ENCODE data around the gene JAZF1.

GRCh38 chr7:27861747-27862146 is 318.8 kb downstream of the JAZF1 start:
- TF ChIP-seq CTCF (conservative IDR thresholded peaks at IDR 0.05; ENCODE audit: low read depth, low read length) (no peak), CEBPB (IDR thresholded peaks at IDR 0.05; ENCODE audit: low read depth, low read length) (no peak), SMC3 (IDR thresholded peaks at IDR 0.05; ENCODE audit: low read depth, low read length) (no peak), FOS (IDR thresholded peaks at IDR 0.05; ENCODE audit: low read depth, low read length) (no peak), POLR2A (IDR thresholded peaks at IDR 0.05; ENCODE audit: low read depth, low read length) (no peak), USF2 (IDR thresholded peaks at IDR 0.05; ENCODE audit: low read depth, low read length) (no peak), MAZ (IDR thresholded peaks at IDR 0.05; ENCODE audit: borderline replicate concordance, low read depth, low read length) (no peak), MAFK (IDR thresholded peaks at IDR 0.05; ENCODE audit: low read depth, low read length) (no peak), CHD1 (IDR thresholded peaks at IDR 0.05; ENCODE audit: low read depth, low read length) (no peak), MXI1 (IDR thresholded peaks at IDR 0.05; ENCODE audit: borderline replicate concordance, low read depth, low read length) (no peak), RCOR1 (IDR thresholded peaks at IDR 0.05; ENCODE audit: insufficient replicate concordance, low read length) (no peak)
- TF ChIP-seq, protein P1, sequence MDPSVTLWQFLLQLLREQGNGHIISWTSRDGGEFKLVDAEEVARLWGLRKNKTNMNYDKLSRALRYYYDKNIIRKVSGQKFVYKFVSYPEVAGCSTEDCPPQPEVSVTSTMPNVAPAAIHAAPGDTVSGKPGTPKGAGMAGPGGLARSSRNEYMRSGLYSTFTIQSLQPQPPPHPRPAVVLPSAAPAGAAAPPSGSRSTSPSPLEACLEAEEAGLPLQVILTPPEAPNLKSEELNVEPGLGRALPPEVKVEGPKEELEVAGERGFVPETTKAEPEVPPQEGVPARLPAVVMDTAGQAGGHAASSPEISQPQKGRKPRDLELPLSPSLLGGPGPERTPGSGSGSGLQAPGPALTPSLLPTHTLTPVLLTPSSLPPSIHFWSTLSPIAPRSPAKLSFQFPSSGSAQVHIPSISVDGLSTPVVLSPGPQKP (IDR thresholded peaks at IDR 0.05; ENCODE audit: borderline replicate concordance, low read depth, low read length): no peak

Data from IMR-90 (cell line).